ENCODE results near the gene MED13L.

Gene MED13L

GRCh38 chr12:116298578-116298977 is 21.1 kb upstream of the MED13L start:
- TF ChIP-seq, protein P1, sequence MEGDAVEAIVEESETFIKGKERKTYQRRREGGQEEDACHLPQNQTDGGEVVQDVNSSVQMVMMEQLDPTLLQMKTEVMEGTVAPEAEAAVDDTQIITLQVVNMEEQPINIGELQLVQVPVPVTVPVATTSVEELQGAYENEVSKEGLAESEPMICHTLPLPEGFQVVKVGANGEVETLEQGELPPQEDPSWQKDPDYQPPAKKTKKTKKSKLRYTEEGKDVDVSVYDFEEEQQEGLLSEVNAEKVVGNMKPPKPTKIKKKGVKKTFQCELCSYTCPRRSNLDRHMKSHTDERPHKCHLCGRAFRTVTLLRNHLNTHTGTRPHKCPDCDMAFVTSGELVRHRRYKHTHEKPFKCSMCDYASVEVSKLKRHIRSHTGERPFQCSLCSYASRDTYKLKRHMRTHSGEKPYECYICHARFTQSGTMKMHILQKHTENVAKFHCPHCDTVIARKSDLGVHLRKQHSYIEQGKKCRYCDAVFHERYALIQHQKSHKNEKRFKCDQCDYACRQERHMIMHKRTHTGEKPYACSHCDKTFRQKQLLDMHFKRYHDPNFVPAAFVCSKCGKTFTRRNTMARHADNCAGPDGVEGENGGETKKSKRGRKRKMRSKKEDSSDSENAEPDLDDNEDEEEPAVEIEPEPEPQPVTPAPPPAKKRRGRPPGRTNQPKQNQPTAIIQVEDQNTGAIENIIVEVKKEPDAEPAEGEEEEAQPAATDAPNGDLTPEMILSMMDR (IDR thresholded peaks at IDR 0.05; ENCODE audit: borderline replicate concordance, insufficient read depth, low read depth, low read length): no peak
- no peak overlapping the region for H3K4me3 ChIP-seq (ENCODE audit: low read depth, low read length)

- H3K4me3 ChIP-seq (ENCODE audit: low read depth, low read length): no peak overlapping the region
- TF ChIP-seq, protein P1 (IDR thresholded peaks at IDR 0.05; ENCODE audit: borderline replicate concordance, insufficient read depth, low read depth, low read length): no peak
Observed at GRCh38 chr12:116297224-116297834, 19.8 kb upstream of the MED13L start.

DNA sequence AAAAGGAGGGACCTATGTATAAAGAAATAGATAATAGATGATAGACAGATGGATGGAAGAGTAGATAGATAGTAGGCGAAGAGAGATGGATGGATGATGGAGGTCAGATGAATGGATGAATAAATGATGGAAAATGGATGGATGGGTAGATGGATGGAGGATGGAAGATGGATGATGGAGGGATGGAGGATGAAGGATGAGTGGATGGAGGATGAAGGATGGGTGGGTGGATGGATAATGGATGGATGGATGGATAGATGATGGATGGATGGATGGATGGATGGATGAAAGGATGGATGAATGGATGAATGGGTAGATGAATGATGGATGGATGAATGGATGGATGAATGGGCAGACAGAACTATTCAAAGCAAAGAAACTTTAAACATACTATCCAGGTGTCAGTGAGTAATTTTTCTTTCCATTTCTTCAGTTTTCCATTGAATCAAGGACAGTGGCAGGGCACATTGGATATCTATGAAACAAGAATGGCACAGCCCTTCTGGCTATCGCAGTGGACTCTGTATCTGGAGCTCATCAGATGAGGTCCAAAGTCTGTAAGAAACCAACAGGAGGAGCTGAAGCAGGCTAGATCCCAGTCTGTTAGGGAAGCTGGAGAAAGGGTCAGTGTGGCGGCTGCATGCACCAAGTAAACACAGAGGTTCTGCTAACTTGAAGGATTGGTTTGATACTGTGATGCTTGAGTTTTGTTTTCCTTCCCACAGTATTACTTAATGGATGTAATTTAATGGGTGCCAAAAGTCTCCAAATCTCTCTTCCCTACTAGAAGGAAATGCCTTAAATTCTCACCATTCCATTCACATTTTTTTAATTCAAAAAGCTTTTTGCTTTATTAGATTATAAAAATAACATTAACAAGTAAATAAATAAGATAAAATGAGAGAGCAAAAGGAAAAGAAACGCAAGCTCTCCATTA is 18.1 kb upstream of the MED13L start:
- TF ChIP-seq, protein P1 (IDR thresholded peaks at IDR 0.05; ENCODE audit: borderline replicate concordance, insufficient read depth, low read depth, low read length): no peak
- H3K4me3 ChIP-seq (ENCODE audit: low read depth, low read length): no peak overlapping the region

DNA sequence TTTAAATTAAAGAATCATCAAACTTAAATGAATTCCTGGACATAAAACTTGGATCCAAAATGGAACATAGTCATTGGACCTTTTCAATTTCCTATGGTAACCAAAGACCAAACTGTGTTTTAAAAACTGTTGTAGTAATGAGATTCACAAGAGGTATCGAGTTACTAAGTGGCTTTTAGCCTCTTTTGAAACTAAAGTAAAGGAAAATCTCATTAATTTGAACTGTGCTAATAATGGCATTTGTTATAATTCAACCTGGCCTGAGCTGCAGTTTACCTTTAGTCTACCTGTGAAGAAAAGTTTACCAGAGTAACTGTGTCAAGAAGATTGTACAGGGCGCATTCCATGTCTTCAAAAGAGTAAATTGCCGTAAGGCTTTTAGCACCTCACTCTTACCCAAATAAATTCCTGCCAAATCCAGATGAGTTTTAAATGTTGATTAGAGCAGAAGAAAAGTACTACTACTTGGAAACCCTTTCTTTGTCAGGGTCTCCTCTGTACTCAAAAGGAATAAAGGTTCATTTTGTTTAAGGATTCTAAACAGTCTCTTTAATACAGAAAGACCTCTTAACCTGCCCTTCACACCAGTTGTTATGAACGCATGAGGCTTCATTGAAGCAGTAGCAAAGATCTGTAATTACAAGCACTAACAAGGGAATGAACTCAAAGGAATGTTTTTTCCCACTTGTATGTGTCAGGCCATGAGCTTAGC is 17.1 kb upstream of the MED13L start:
- TF ChIP-seq, protein P1 (IDR thresholded peaks at IDR 0.05; ENCODE audit: borderline replicate concordance, insufficient read depth, low read depth, low read length): no peak
- no peak overlapping the region for H3K4me3 ChIP-seq (ENCODE audit: low read depth, low read length)

DNA sequence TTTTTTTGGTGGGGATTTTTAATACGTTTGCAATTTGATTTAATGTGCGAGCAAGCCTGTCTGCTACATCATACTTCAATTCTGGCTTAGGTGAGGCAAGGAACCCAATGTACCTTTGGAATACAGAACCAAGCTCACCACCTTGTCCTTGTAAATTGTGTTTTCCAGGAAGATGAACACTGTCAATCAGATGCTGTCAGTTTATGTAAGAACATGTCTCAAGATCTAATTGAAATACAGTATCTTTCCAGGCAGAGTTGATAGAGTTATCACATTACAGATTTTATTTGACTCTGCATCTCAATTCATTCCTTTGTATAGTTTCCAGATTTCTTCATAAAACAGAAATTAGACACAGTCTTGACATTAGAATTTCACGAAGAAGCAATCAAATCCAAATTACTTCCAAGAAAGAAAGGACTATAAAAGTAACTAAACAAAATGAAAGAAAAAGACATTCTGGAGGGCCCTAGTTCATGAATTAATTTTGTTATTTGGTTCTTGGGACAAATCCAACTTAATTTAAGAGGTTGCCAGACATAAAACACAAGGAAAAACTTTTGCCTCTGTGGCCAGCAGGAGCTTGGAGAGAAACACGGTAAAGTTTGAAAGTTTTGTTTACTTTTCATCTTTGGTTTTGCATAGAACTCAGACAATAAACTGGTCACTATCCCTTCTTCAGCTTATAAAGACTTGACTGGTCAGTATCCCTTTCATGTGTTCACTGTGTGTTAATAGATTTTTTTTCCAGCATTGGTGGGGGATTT is 16.4 kb upstream of the MED13L start:
- TF ChIP-seq, protein P1 (IDR thresholded peaks at IDR 0.05; ENCODE audit: borderline replicate concordance, insufficient read depth, low read depth, low read length): no peak
- no peak overlapping the region for H3K4me3 ChIP-seq (ENCODE audit: low read depth, low read length)

GRCh38 chr12:116291218-116291617 is 13.7 kb upstream of the MED13L start:
- TF ChIP-seq, protein P1 (IDR thresholded peaks at IDR 0.05; ENCODE audit: borderline replicate concordance, insufficient read depth, low read depth, low read length): no peak
- H3K4me3 ChIP-seq (ENCODE audit: low read depth, low read length): no peak overlapping the region
